ENCODE measurements around the gene PRCD.

The PRCD gene

DNA sequence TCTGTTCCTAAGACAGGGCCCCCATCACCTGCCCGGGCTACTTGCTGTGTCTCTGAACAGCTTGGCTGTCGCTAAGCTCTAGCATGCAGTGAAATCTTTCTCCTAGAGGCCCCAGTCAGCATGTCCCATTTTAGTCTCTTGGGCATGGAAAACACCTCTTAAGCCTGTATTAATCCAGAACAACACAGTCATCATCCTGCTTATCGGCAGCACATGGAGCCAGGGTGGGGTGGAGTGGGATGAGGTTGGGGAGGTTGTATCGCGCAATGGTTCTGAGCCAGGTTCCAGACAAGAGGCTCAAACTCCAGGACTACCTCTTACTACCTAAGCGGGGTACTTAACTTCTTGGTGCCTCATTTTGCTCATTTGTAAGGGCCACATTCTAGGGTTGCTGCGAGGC is 38.0 kb downstream of the PRCD start:
- DNase-seq = no peak
- in situ Hi-C loops (cut with HindIII; ENCODE audit: low pct_ligation_motif_present, low pct_unique_long_range_greater_than_20kb, low sequenced_read_pairs) = loop anchor here (10.0 kb wide), 1 partner anchor 67 kb away; the partner anchor contains the start of gene ST6GALNAC1

DNA sequence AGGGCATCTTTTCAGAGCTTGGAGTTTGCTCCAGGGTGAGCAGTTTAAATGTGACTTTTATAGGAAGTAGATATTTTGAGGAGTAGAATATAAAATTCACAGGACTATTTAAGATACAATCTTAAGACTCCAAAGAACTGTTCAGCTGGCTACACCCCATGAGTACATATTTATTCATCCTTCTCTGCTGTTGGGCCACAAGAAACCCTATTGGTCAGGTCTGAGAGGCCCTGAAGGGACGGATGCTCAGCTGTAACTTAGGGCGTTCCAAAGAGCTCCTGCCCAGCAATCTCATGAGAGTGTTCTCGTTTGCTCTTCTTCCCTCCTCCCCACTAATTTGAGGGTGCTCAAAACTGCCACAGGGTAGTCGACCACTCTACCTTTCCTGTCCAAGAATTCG is 38.5 kb downstream of the PRCD start:
- in situ Hi-C loops (cut with HindIII; ENCODE audit: low pct_ligation_motif_present, low pct_unique_long_range_greater_than_20kb, low sequenced_read_pairs) = loop anchor here (10.0 kb wide), 1 partner anchor 66 kb away; the partner anchor contains the start of gene ST6GALNAC1
- DNase-seq = no peak

DNA sequence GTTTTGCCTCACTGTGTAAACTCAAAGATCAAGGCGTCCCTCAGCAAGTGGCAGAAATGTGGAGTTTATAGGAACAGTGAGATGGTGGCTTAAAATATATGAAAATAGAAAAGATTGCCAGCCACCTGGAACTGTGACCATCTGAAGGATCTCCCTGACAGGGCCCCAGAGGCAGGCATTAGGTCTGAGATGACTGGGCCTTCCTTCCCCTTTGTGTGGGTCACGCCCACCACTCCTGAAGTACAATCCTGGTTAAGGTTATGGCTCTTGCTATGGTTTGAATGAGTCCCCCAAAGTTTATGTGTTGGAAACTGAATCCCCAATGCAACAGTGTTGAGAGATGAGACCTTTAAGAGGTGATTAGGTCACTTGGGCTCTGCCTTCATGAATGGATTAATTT is 39.4 kb downstream of the PRCD start:
- no peak for DNase-seq
- in situ Hi-C loops (cut with HindIII; ENCODE audit: low pct_ligation_motif_present, low pct_unique_long_range_greater_than_20kb, low sequenced_read_pairs) = loop anchor here (10.0 kb wide), 1 partner anchor 66 kb away; the partner anchor contains the start of gene ST6GALNAC1

DNA sequence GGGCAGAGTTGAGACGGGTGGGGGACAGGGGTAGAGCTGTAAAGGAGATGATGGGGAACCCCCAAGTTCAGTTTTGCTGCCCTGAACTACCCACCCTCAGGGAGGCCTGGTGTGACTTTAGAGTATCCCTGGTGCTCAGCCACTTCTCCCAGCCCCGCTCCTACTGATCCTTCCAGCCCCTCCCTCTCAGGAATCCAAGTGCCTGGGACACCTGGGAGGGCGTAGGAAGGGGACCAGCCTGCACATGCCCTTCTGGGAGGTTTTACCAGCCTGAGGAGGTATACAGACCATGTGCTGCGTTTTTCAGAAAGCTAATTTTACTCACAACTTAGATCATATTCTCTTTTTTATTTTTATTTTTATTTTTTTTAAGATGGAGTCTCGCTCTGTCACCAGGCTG is 41.7 kb downstream of the PRCD start:
- in situ Hi-C loops (cut with HindIII; ENCODE audit: low pct_ligation_motif_present, low pct_unique_long_range_greater_than_20kb, low sequenced_read_pairs) = no loop called here
- DNase-seq = no peak

DNA sequence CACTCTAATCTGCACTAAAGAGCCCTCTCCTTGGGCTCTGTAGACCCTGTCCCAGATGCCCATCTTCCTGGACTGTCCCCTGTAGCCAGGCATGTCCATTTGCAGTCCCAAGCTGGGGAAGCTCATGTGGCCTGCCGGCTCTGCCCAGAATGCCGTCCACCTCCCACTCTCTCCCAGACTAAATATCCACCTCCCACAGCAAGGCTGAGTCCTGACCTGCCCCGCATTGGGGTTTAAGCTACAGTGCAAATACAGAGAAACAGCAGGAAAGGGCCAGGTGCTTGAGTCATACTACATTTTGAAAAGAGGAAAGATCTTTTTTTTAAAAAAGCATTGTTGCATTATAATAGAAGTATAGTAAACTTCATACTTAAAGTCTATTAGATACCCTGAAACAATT is 42.8 kb downstream of the PRCD start:
- in situ Hi-C loops (cut with HindIII; ENCODE audit: low pct_ligation_motif_present, low pct_unique_long_range_greater_than_20kb, low sequenced_read_pairs) = no loop called here

DNA sequence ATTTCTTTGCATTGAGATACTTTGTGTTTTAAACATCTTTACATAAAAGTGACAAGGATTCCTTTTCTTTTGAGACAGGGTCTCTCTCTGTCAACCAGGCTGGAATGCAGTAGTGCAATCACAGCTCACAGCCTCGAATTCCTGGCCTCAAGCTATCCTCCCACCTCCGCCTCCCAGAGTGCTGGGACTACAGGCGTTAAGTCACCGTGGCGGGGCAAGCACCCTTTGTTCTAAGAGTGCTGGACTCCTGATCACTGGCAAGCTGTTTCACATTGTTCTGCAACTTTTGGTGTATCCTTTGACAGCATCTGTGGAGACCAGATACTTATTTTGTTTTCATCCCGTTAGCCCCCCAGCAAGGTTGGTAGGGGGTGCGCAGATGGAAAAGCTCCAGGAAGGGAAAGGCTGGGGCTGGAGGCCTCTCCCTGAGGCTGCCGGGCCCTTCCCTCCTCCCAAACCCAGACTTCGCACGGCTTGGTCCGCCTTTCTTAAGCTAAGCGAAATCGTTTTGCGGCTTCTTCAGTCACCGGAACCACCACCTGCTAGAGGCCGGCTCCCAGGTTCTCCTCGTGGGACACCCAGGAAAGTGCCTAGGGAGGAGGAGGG is 44.7 kb downstream of the PRCD start:
- DNase-seq = no peak
- in situ Hi-C loops (cut with HindIII; ENCODE audit: low pct_ligation_motif_present, low pct_unique_long_range_greater_than_20kb, low sequenced_read_pairs) = no loop called here

More for the DNA sequence above, 42.8 kb downstream of the PRCD start:
- no peak for DNase-seq

DNA sequence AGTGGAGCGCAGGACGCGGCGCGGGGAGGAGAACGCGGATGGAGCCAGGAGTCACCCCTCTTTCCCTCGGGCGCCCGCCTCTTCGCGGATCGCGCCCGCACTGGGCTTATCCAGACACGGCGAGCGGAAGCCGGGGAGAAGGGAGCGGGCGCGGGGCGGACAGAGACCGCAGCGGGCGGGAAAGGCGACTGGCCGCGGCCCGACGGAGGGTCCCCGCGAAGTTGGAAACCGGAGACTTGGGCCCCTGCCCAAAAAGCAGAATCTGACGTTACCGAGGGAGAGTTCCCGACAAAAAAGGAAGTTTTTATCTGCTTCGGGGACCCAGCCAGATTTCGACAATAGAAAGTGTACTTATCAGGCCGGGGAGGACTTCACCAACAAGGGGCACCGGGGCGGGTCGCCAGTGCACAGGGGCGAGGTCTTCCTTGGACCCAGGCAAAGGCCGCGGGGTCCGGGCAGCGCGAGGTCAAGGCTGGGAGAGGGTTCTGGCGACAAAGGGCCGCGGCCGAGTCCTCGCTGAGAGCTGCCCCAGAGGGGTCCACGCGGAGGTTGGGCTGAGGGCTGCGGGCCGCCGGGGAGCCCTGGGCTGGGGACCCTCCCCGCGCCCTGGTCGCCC is 45.3 kb downstream of the PRCD start:
- no peak for DNase-seq
- in situ Hi-C loops (cut with HindIII; ENCODE audit: low pct_ligation_motif_present, low pct_unique_long_range_greater_than_20kb, low sequenced_read_pairs) = no loop called here

DNA sequence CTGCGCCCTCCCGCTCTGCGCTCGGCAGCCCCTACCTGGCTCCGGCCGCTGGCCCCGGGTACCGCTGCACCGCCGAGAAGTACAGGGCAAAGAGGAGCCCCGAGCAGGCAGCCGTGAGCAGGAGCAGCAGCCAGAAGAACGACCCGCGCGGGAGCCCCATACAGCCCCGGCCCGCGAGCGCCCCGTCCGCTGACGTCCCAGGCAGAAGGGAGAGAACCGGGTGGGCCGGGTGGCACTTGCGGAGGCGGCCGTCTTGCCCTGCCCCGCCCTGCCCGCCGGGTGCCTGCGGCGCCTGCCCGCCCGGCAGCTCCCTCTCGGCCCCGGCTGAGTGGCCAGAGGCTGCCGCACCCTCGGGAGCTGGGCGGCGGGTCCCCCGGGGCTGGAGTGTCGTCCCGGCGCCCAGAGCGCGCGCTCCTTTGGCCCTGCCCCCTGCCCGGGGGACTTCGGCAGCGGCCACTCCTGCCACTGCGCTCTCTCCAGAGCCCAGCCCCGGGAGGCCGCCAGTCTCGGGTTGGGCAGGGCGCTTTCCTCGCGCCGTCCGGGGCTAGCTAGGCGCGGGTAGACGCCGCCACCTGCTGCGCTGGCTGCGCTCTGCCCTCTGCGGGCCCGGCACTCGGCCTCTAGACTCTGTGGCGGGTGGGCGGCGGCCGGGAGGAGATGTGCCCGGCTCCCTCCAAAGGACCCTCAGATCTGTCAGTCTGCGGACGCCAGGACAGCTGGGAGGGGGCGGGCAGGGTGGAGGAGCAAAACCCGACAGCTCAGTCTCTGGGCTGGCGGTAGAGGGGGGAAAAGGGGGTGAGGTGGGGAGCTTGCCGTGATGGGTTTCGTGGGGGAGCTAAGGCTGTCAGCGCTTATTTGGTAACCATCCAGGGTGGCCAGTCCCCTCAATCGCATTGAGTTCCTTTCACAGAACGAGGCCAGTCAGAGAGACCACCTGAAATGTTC is 46.1 kb downstream of the PRCD start, which contains the start of gene ST6GALNAC2:
TSS of gene ST6GALNAC2 (minus strand) at position 212 of the 945 bp plus-strand sequence. CDS start at position 160, 52 bp downstream.
- DNase-seq = peak; percentile 51
- in situ Hi-C loops (cut with HindIII; ENCODE audit: low pct_ligation_motif_present, low pct_unique_long_range_greater_than_20kb, low sequenced_read_pairs) = no loop called here

DNA sequence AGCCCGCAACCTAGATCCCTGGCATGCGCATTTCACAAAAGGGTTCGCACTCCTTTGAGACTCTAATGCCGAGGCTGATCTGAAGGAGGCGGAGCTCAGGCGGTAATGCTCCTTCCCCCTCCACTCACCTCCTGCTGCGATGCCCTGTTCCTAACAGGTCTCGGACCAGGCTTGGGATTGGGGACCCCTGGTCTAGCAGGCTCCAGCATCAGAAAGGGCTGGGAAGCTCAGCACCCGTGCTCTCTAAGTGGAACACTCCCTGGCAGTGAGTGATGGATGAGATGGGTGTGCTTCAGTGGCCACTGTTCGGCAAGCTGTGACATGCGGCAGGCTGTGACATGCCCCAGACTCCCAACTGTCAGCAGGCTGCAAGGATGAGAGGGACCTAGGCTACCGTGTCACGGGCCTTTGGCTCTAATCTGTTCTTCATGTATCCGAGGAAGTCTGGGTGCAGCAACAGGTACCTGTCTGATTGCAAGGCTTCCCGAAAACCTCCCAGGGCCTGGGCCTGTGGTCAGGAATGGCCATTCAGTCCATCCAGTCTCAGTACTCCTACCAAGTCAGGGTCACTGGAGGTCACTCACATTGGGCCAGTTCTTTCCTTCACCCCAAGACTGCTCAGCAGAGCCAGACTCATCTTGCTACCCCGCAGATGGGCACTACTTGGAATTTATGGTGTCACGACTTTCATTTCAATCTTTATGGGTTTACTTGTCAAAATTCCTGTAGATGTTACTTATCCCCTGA is 47.1 kb downstream of the PRCD start:
- no peak for DNase-seq
- in situ Hi-C loops (cut with HindIII; ENCODE audit: low pct_ligation_motif_present, low pct_unique_long_range_greater_than_20kb, low sequenced_read_pairs) = no loop called here

DNA sequence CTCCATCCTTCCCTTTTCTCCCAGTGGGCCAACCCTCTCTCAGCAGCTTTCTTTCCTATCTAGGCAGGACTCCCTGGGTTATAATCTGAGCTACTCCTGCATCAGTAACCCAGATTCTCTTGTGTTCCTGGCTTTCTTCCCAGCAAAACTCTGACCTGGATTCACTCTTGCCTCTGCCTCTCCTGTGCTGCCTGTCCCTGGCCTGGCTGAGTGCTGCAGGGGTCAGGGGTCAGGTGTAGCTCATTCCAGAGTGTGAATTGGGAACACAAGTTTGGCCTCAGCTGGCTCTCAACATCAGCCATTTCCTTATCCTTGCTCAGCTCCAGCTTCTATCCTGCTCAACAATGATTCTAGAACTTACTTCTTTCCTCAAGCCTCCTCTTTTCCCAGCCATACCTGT is 48.3 kb downstream of the PRCD start:
- DNase-seq = no peak
- in situ Hi-C loops (cut with HindIII; ENCODE audit: low pct_ligation_motif_present, low pct_unique_long_range_greater_than_20kb, low sequenced_read_pairs) = no loop called here

DNA sequence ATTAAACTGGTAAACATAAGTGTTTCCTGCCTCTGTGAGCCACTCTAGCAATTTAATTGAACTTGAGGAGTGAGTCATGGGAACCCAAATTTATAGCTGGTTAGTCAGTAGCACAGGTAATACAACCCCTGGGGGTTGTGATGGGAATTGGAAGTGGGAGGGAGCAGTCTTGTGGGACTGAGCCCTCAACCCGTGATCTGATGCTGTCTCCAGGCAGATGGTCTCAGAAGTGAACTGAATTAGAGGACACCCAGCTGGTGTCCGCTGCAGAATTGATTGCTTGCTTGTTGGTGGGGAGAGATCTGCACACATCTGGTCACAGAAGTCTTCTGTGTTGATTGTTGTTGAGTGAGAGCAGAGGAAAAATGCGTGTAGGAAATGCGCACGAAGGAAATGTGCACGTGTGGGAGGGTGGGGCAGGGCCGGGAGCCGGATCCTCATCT is 53.6 kb downstream of the PRCD start:
- in situ Hi-C loops (cut with HindIII; ENCODE audit: low pct_ligation_motif_present, low pct_unique_long_range_greater_than_20kb, low sequenced_read_pairs) = no loop called here
- no peak for DNase-seq

DNA sequence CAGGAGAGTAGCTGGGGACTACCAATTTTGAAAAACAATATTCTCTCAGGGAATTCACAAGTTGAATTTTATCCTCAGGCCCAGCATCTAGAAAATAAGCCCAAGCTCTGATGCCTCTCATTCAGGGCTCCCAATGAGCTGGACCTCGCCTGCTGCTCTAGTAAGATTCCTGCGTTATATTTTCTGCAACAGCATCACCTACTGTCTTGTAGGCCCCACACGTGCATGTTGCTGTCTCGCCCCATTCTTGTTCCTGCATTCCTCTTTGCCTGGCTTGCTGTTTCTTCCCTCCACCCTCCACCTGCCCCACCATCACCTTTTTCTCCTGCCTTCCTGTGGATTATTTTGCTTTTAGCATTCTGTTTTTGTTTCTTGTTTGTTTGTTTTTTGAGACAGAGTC is 54.1 kb downstream of the PRCD start:
- no peak for DNase-seq
- in situ Hi-C loops (cut with HindIII; ENCODE audit: low pct_ligation_motif_present, low pct_unique_long_range_greater_than_20kb, low sequenced_read_pairs) = no loop called here

DNA sequence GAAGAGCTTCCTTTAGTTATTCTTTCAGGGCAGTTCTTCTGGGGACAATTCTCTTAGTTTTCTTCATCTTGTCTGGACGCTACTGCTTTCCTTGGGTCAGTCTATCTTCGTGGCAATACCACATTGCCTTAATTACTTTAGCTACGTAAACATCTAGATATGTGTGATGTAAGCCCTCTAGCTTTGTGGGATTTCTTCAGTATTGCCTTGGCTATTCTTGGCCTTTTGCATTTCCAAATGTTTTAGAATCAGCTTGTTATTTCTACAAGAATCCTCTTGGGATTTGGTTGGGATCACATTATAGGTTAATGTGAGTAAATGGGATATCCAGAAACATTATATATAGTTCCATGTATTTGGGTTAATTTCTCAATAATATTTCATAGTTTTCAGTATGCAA is 54.8 kb downstream of the PRCD start:
- in situ Hi-C loops (cut with HindIII; ENCODE audit: low pct_ligation_motif_present, low pct_unique_long_range_greater_than_20kb, low sequenced_read_pairs) = no loop called here
- no peak for DNase-seq

All from ACHN (cell line).